BJ (cell line): ENCODE data around the gene CCDC102B. TPM values are rescaled to one million over a fixed set of nuclear protein-coding genes. Genes with fewer than 3 reads are reported as not detected.
A peak's percentile ranks its signal among the peaks of the same experiment; 100 is the strongest.

Source experiments
- CTCF ChIA-PET: fragments of 350-600 bp; formaldehyde crosslinking; extraction: SDS; loops from one replicate; lab custom pipeline; 2021; ENCODE audit warnings: antibody characterized with exemption, inconsistent platforms; lab: Yijun Ruan, JAX
- POLR2A ChIA-PET: fragments of 300-600 bp; sonication (Branson Sonifier 250); formaldehyde crosslinking; extraction: SDS; loops from one replicate; lab custom pipeline; 2021; ENCODE audit warnings: antibody characterized with exemption; lab: Charles Lee
- DNase-seq: peaks from one replicate; pipeline ENCODE4 v3.0.0-alpha.2; 2011; ENCODE audit warnings: low read depth
- H3K27me3 ChIP-seq: 2 replicates; pipeline ENCODE4 v1.6.0; 2011; ENCODE audit warnings: low read length; ENCODE audit not compliant: control insufficient read depth, insufficient read depth
- H3K36me3 ChIP-seq: 2 replicates; pipeline ENCODE4 v1.5.1; 2011; ENCODE audit warnings: low read length; ENCODE audit not compliant: control insufficient read depth, insufficient read depth
- H3K4me3 ChIP-seq: 2 replicates; pipeline ENCODE4 v1.5.1; 2011; ENCODE audit warnings: low read depth, mild to moderate bottlenecking, control low read depth, low read length
- CTCF ChIP-seq: IDR thresholded peaks from 2 replicates; pipeline ENCODE4 v1.5.1; 2011; ENCODE audit warnings: low read depth, mild to moderate bottlenecking, control low read depth, inconsistent platforms, low read length, moderate library complexity; ENCODE audit not compliant: insufficient read depth
- polyA plus RNA-seq: library from polyadenylated mRNA; depleted of rRNA; stranded (reverse); fragments of >200 nt; gene quantifications from 2 replicates; pipeline ENCODE4 v1.2.3, GENCODE V29; 2011; rRNA removed
- small RNA-seq: library from RNA; depleted of rRNA; stranded (forward); fragments of <200 nt; gene quantifications from one replicate; pipeline ENCODE3, GENCODE V24; 2012; ENCODE audit warnings: low replicate concordance, low read depth; ENCODE audit not compliant: insufficient read length

CCDC102B gene
- polyA plus RNA-seq, 1 experiment = 2.8 TPM

DNA sequence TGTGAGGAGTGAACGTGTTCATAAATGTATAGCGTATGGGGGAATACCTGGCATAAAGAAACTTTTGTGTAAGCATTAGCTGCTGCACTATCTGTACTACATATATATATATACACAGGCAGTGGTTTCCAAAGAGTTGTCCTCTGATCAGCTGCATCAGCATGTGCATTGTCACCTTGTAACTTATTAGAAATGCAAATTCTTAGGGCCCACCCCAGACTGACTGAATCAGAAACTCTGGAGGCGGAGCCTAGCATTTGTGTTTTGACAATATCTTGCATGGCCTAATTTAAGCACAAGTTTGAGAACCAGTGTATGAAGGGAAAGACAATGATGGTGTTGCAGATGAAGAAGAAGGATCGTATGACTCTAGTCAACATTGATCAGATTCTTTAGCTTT lies 299.5 kb downstream of the CCDC102B start:
- H3K4me3 ChIP-seq = no peak overlapping the region
- no peak for DNase-seq
- POLR2A ChIA-PET = no interaction called here
- TF ChIP-seq CTCF = no peak
- no peaks in the 10 kb centered on the region for H3K27me3 ChIP-seq
- H3K36me3 ChIP-seq = no peaks in the 10 kb centered on the region
- CTCF ChIA-PET = interaction anchor here (0.9 kb wide), 1 partner anchor 54 kb away, joined by 4 read pairs; no protein-coding TSS in a partner anchor

DNA sequence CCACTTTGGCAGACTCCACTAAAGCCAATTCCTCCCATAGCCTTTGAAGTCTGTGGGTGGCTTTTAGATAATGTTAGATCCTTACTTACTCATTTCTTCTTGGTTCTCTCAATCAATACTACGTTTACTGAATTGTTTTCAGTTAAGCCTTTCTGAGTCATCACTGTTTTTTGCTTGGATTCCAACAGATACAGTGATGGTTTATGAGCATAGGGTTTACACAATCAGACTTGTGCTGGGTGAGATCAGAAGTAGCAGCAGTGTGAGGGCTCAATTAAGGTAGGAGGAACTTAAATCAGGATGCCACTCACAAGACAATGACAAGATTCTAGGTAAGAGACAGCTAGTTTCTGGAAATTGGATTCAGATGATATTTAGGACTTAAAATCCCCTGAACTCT lies 305.1 kb downstream of the CCDC102B start:
- no peaks in the 10 kb centered on the region for H3K36me3 ChIP-seq
- H3K27me3 ChIP-seq = no peaks in the 10 kb centered on the region
- peak; percentile 6 for DNase-seq
- CTCF ChIA-PET = no interaction called here
- no peak for TF ChIP-seq CTCF
- POLR2A ChIA-PET = no interaction called here
- no peak overlapping the region for H3K4me3 ChIP-seq

Small RNA genes within 50 kb of the gene (small RNA-seq; reads per million reads assigned to genes)
- not detected for gene RNU6-39P

Other genes starting within 250 kb of the CCDC102B start
- 30.3 and 65.3 TPM in 2 replicates for gene TMX3, start 83.0 kb upstream of the CCDC102B start, polyA plus RNA-seq